LNCAP (cell line): ENCODE data around the gene ZNF532.

Experiments
- TF ChIP-seq, protein P1 (sequence below): fragments of 450-650 bp; IDR thresholded peaks from 2 replicates; pipeline ENCODE4 v1.5.1; 2017; ENCODE audit warnings: mild to moderate bottlenecking

The ZNF532 gene

DNA sequence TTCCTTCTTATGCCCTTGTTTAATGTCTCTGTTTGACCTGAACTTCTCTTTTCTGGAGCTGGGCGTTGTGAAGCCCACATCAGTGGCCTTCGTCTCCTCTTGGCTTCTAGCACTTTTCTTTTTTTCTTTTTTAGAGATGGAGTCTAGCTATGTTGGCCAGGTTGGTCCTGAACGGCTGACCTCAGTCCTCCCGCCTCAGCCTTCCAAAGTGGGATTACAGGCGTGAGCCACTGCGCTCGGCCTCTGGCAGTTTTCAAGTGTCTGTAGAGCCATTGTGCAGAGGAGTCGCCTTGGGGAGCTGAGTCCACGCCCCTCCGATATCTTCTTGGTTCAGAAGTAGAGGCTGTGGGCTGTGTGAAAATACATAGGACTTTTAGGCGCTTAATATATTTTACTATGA, 36.5 kb downstream of the ZNF532 start:
- TF ChIP-seq, protein P1, sequence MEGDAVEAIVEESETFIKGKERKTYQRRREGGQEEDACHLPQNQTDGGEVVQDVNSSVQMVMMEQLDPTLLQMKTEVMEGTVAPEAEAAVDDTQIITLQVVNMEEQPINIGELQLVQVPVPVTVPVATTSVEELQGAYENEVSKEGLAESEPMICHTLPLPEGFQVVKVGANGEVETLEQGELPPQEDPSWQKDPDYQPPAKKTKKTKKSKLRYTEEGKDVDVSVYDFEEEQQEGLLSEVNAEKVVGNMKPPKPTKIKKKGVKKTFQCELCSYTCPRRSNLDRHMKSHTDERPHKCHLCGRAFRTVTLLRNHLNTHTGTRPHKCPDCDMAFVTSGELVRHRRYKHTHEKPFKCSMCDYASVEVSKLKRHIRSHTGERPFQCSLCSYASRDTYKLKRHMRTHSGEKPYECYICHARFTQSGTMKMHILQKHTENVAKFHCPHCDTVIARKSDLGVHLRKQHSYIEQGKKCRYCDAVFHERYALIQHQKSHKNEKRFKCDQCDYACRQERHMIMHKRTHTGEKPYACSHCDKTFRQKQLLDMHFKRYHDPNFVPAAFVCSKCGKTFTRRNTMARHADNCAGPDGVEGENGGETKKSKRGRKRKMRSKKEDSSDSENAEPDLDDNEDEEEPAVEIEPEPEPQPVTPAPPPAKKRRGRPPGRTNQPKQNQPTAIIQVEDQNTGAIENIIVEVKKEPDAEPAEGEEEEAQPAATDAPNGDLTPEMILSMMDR: no peak

DNA sequence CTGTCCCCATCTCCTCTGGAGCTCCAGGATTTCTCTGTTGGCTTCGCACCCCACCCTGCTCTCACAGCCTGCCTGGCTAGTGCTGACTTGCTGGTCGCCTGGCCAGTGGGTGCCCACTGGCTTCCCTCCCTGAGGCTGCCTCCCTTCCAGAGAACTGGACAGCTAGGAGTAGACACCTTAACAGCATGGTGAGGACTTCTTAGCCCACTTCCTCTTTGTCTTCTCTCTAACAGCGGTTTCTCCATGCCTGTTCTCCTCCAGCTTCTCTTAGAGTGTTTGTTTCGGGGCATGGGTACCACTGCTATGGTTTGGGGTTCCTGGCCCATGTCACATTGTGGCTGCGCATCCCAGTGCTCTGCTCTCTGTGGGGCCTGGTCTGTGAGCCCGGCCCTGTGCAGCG, 37.1 kb downstream of the ZNF532 start:
- TF ChIP-seq, protein P1: no peak

DNA sequence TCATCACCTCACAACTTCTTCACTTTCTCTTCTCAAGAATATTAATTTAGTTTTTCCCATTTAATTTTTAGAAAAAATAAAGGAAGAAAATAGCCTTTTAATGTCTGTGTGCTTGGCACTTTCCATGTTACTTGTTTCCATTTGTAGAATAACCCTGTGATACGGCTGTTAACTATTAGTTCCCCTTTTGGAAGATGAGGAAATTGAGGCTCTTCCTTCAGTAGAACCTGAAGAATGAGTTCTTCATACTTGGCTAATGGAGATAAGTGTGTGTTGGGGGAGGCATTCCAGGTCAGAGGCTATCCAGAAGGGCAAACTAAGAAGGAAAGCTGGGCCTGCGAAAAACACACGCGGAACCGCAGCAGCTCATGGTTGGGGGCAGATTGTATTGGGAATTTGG, 38.3 kb downstream of the ZNF532 start:
- TF ChIP-seq, protein P1: no peak

DNA sequence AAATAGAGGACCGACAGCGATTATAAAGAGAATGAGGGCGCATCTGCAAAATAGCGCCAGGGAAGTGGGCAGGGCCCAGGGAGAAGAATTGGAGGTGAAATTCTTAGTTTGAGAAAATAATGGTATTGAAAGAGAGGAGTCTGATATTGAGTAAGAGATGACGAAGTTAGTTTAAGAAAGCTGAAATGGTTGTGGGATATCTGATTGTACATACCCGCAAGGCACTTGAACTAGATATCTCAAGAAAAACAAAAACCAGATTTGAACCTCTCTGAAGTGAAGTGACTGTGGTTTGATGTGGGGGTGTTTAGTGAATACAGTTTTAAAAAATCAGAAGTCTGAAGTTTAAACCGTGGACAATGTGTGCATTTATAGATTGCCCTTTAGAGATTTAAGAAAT, 38.9 kb downstream of the ZNF532 start:
- TF ChIP-seq, protein P1: no peak

DNA sequence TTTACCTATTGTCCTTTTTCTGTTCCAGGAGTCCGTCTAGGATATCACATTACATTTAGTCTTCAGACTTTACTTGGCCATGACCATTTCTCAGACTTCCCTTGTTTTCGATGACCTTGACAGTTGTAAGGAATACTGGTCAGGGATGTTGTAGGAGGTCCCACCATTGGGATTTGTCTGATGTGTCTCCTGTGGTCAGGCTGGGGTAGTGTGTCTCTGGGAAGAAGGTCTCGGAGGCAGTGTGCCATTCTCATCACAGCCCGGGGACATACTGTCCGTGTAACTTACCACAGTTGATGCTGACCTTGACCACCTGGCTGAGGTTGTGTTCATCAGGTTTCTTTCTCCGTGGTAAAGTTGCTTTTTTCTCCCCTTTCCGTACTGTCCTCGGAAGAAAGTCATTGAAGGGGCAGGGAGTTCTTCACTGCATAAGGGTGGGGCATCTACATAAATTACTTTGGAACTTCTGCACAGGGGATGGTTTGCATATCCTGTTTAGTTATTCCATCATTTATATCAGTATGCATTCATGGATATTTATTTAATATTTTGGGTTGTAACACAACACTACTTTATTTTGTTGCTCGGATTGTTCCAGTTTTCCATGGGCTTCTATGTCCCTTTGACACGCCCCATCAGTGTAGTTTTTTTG, 41.2 kb downstream of the ZNF532 start:
- TF ChIP-seq, protein P1: no peak

DNA sequence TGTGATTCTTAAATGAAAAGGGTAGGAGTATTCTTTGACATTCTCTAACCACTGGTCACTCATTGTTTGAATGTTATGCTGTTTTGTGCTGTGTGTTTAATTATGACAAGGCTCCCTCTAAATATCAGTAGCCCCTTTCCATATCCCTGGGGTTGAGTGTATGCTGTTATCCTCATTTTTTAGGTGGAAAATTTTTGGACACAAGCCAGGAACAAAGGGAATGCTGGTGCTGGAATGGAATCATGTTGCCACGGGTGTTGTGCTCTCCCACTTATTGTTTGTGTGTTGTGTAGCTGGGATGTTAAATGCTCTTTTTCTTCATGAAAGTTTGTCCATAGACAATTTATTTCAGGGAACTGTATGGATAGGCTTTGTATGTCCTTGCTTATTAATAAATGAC, 43.3 kb downstream of the ZNF532 start:
- TF ChIP-seq, protein P1: no peak

DNA sequence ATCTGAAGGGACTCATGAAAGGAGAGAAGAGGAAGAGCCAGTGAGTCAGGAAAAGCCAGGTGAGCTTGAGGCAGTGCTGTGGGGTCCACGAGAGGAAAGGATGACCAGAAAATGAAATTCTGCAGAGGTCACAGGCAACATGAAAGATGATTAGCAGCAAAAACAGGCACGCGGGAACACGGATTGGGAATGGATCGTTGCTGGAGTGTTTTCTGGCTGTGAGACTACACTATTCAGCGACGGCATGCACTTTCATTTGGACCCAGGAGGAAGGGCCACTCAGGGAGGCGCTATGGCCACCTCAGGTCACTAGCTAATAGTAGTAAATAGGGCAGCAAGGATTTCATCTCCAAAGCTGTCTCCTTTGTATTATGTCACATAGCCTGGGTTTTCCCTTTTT, 44.8 kb downstream of the ZNF532 start:
- TF ChIP-seq, protein P1: no peak

DNA sequence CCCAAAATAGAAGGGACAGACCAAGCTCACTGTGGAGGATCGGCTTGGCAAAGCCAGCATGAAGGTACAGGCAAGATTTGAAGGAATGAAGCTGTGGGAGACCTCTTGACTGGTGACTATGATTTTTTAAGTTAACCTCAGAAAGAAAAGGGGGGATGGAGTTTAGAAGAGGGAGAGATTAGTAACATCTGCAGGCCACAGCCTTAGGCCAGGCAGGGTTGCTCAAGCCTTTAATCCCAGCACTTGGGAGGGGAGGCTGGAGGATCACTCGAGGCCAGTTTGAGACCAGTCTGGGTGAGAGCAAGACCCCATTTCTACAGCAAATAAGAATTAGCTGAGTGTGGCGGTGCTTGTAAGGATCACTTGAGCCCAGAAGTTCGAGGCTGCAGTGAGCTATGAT, 46.6 kb downstream of the ZNF532 start:
- TF ChIP-seq, protein P1: no peak
